ENCODE results near the gene ABHD5. TPM values are rescaled to one million over a fixed set of nuclear protein-coding genes. Genes with fewer than 3 reads are reported as not detected.

Gene ABHD5
- total and polyA plus RNA-seq, 12 donors: 6.5 to 40.1 (median 28.0) TPM

GRCh38 chr3:43764471-43764870, 73.7 kb downstream of the ABHD5 start:
- no peaks in the 10 kb centered on the region for H3K9me3 ChIP-seq
- TF ChIP-seq CTCF (IDR thresholded peaks at IDR 0.05): no peak
- H3K4me3 ChIP-seq: no peak overlapping the region
- no peak overlapping the region for H3K27ac ChIP-seq
- H3K4me1 ChIP-seq: peaks cover 2 to 28% (median 16%) of the 10 kb centered on the region in 9 donors
- WGBS, 2 donors: 94% methylated on average over 2 of the region's 2 CpGs
- ATAC-seq: no peak
- H3K27me3 ChIP-seq: no peaks in the 10 kb centered on the region
- H3K36me3 ChIP-seq: no peaks in the 10 kb centered on the region
- intact Hi-C loops (cut with DNase I): loop anchor here in 5 of 10 donors (10.0 kb wide), 3 partner anchors 140 to 430 kb away; partner anchors contain the start of gene ANO10 (in 1 of the 5)
- DNase-seq: no peak

DNA sequence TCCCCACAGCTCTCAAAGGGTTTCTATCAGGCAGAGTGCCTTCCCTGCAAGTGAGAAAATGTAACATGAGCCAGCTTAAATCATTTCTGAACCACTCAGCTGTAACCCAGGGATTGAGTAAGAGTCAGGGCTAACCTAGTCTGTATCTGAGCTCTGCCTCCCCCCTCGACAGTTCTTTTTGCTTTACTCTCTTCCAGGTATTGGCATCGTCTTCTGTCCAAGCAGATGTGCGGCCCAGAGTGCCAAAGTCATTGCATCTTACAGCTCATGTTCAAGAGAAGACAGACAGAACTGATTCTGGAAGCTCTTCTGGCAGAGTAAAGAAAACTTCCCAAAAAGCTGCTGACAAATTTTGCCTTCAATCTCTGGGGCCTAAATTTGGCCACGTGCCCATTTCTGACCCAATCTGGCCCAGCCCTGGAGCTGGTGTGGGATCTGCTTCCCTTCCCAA, 74.8 kb downstream of the ABHD5 start:
- ATAC-seq (no peak), DNase-seq (no peak)
- no peak for TF ChIP-seq CTCF (IDR thresholded peaks at IDR 0.05)
- H3K4me3 ChIP-seq: no peak overlapping the region
- H3K27me3 ChIP-seq: no peaks in the 10 kb centered on the region
- intact Hi-C loops (cut with DNase I): loop anchor here in 5 of 10 donors (5.0 to 10.0 kb wide), 4 partner anchors 73 to 429 kb away; partner anchors contain the start of genes ABHD5 (in 1 of the 5) and ANO10 (in 1 of the 5)
- 62 to 73% methylated on average over 4 of the region's 4 CpGs for WGBS, 2 donors
- H3K4me1 ChIP-seq: peaks cover 5 to 30% (median 22%) of the 10 kb centered on the region in 9 donors
- no peaks in the 10 kb centered on the region for H3K9me3 ChIP-seq
- H3K27ac ChIP-seq: no peak overlapping the region
- H3K36me3 ChIP-seq: no peaks in the 10 kb centered on the region

- WGBS, 2 donors: 40 to 55% methylated on average over 2 of the region's 2 CpGs
- H3K4me1 ChIP-seq: peaks cover 8 to 40% (median 30%) of the 10 kb centered on the region in 9 donors
- DNase-seq: no peak
These were observed 76.1 kb downstream of the ABHD5 start for GRCh38 chr3:43766672-43767465.

More at GRCh38 chr3:43766672-43767465, 76.1 kb downstream of the ABHD5 start:
- no peak for ATAC-seq
- no peak for TF ChIP-seq CTCF (IDR thresholded peaks at IDR 0.05)
- Histone ChIP-seq H3K4me3 (no peak overlapping the region), H3K9me3 (no peaks in the 10 kb centered on the region), H3K27ac (no peak overlapping the region), H3K27me3 (no peaks in the 10 kb centered on the region), H3K36me3 (no peaks in the 10 kb centered on the region)
- intact Hi-C loops (cut with DNase I): loop anchor here in 5 of 10 donors (5.0 to 10.0 kb wide), 4 partner anchors 75 to 428 kb away; partner anchors contain the start of genes ABHD5 (in 1 of the 5) and ANO10 (in 1 of the 5)
